ENCODE results near the gene XYLT1. TPM values are rescaled to one million over a fixed set of nuclear protein-coding genes. Genes with fewer than 3 reads are reported as not detected.

The XYLT1 gene
- total RNA-seq, 8 experiments from 2014 or later = 1.2 to 22.0 (median 6.3) TPM

GRCh38 chr16:17101646-17102045 lies 369.1 kb downstream of the XYLT1 start:
- ATAC-seq (replicated peaks in 6 of 8) = peak in 6 of 8 experiments; percentile 41 to 61 (median 48)
- H3K27ac ChIP-seq = no peak overlapping the region
- WGBS, 10 experiments = 0 to 100% (median 94%) methylated on average over 1 to 2 of the region's 2 CpGs; no CpG with 5 or more reads in 2 of the 10 experiments
- in situ Hi-C loops (cut with MboI; ENCODE audit: low pct_unique_long_range_greater_than_20kb in 2 of 9, low sequenced_read_pairs in 9 of 9, unreplicated experiment in 9 of 9) = no loop called here
- no peak overlapping the region for H3K4me3 ChIP-seq
- H3K4me1 ChIP-seq (replicated peaks in 1 of 2) = peaks cover 13 to 30% of the 10 kb centered on the region in 2 donors

GRCh38 chr16:17098685-17099084 lies 372.1 kb downstream of the XYLT1 start:
- in situ Hi-C loops (cut with MboI; ENCODE audit: low pct_unique_long_range_greater_than_20kb in 2 of 9, low sequenced_read_pairs in 9 of 9, unreplicated experiment in 9 of 9) = no loop called here
- ATAC-seq (replicated peaks in 6 of 8) = peak in 5 of 8 experiments; percentile 23 to 79 (median 41)
- 75 to 100% (median 82%) methylated on average over 1 to 6 of the region's 6 CpGs; no CpG with 5 or more reads in 2 of the 10 experiments for WGBS, 10 experiments
- no peak overlapping the region for H3K4me3 ChIP-seq
- peaks cover 0 to 8% of the 10 kb centered on the region in 2 donors for H3K4me1 ChIP-seq (replicated peaks in 1 of 2)
- no peak overlapping the region for H3K27ac ChIP-seq

DNA sequence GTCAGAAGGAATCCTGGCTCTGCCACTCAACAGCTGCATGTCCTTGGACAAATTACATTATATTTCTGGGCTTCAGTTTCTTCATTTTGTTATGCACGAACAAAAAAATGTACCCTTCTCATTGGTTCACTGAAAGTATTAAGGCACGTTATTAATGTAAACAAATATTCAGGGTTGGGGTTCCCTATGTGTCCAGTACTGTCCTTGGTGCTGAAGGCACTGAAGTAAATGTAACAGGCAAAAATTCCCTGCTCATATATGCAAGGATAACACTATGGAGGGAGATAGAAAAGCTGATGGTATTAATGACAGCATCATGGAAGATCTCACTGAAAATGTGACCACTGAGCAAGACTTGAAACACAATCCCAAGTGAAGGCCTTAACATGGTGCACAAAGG lies 386.6 kb downstream of the XYLT1 start:
- H3K4me3 ChIP-seq = no peak overlapping the region
- in situ Hi-C loops (cut with MboI; ENCODE audit: low pct_unique_long_range_greater_than_20kb in 2 of 9, low sequenced_read_pairs in 9 of 9, unreplicated experiment in 9 of 9) = no loop called here
- 0 to 60% (median 21%) methylated on average over 1 to 2 of the region's 2 CpGs for WGBS, 10 experiments
- H3K27ac ChIP-seq = peak overlapping the region in 1 of 2 donors; percentile 40
- peak in 1 of 8 experiments; percentile 4 for ATAC-seq (replicated peaks in 6 of 8)
- H3K4me1 ChIP-seq (replicated peaks in 1 of 2) = peaks cover 30 to 32% of the 10 kb centered on the region in 2 donors

DNA sequence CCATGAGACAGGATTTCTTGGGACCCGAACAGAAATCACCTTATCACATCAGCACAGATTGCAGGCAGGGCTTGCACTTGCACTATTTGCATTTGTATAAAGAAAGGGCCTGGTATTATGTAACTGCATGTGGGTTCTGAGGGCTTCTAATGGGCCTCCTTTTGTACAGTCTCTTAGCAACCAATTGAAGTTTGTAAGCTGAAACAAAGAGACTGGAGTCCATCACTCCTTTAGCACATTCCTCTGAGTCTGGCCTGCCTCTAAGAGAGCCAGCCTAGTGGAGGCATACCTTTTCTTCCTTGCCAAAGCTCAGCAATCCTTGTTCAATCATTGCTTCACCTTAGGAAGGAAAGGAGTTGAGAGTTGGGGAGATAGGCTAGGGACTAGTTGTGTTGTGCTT lies 387.1 kb downstream of the XYLT1 start:
- H3K4me3 ChIP-seq = no peak overlapping the region
- peaks cover 32% of the 10 kb centered on the region in 2 donors for H3K4me1 ChIP-seq (replicated peaks in 1 of 2)
- peak overlapping the region; percentile 15 to 40 for H3K27ac ChIP-seq
- in situ Hi-C loops (cut with MboI; ENCODE audit: low pct_unique_long_range_greater_than_20kb in 2 of 9, low sequenced_read_pairs in 9 of 9, unreplicated experiment in 9 of 9) = no loop called here
- ATAC-seq (replicated peaks in 6 of 8) = peak in 5 of 8 experiments; percentile 95 to 99 (median 97)
- WGBS, 10 experiments = 0% methylated on average over 1 of the region's 1 CpG; no CpG with 5 or more reads in 8 of the 10 experiments

- ATAC-seq (replicated peaks in 6 of 8) = peak in 3 of 8 experiments; percentile 22 to 96 (median 86)
- no peak overlapping the region for H3K4me3 ChIP-seq
- in situ Hi-C loops (cut with MboI; ENCODE audit: low pct_unique_long_range_greater_than_20kb in 2 of 9, low sequenced_read_pairs in 9 of 9, unreplicated experiment in 9 of 9) = no loop called here
- peaks cover 32% of the 10 kb centered on the region in 2 donors for H3K4me1 ChIP-seq (replicated peaks in 1 of 2)
- H3K27ac ChIP-seq = peak overlapping the region in 1 of 2 donors; percentile 32
- 20 to 87% (median 55%) methylated on average over 2 to 7 of the region's 7 CpGs; no CpG with 5 or more reads in 1 of the 10 experiments for WGBS, 10 experiments
Observed at GRCh38 chr16:17082095-17082882, 388.5 kb downstream of the XYLT1 start.

DNA sequence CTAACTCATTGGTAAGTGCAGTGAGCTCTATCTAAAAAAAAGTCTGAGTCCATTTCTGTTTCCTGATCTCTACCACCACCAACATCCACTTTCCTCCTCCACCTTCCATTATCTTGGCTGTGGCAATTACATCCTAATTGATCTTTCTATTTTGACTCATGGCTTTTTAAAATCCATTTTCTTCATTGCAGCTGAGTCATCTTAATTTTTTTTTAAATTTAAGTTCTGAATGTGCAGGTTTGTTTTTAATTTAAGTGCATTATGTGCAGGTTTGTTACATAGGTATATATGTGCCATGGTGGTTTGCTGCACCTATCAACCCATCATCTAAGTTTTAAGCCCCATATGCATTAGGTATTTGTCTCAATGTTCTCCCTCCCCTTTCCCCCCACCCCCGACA lies 390.7 kb downstream of the XYLT1 start:
- WGBS, 10 experiments = 100% methylated on average over 1 of the region's 1 CpG; no CpG with 5 or more reads in 9 of the 10 experiments
- in situ Hi-C loops (cut with MboI; ENCODE audit: low pct_unique_long_range_greater_than_20kb in 2 of 9, low sequenced_read_pairs in 9 of 9, unreplicated experiment in 9 of 9) = no loop called here
- ATAC-seq (replicated peaks in 6 of 8) = no peak
- peaks cover 30 to 36% of the 10 kb centered on the region in 2 donors for H3K4me1 ChIP-seq (replicated peaks in 1 of 2)
- no peak overlapping the region for H3K4me3 ChIP-seq
- H3K27ac ChIP-seq = no peak overlapping the region

- H3K4me1 ChIP-seq (replicated peaks in 1 of 2) = peaks cover 20 to 28% of the 10 kb centered on the region in 2 donors
- no peak overlapping the region for H3K4me3 ChIP-seq
- no peak for ATAC-seq (replicated peaks in 6 of 8)
- H3K27ac ChIP-seq = no peak overlapping the region
- in situ Hi-C loops (cut with MboI; ENCODE audit: low pct_unique_long_range_greater_than_20kb in 2 of 9, low sequenced_read_pairs in 9 of 9, unreplicated experiment in 9 of 9) = no loop called here
- 0 to 92% (median 61%) methylated on average over 1 to 3 of the region's 5 CpGs; no CpG with 5 or more reads in 3 of the 10 experiments for WGBS, 10 experiments
Observed at GRCh38 chr16:17078931-17079631, 391.7 kb downstream of the XYLT1 start.

- in situ Hi-C loops (cut with MboI; ENCODE audit: low pct_unique_long_range_greater_than_20kb in 2 of 9, low sequenced_read_pairs in 9 of 9, unreplicated experiment in 9 of 9) = no loop called here
- ATAC-seq (replicated peaks in 6 of 8) = no peak
- 17 to 100% (median 85%) methylated on average over 1 to 5 of the region's 5 CpGs for WGBS, 10 experiments
- no peak overlapping the region for H3K27ac ChIP-seq
- no peak overlapping the region for H3K4me3 ChIP-seq
- H3K4me1 ChIP-seq (replicated peaks in 1 of 2) = peaks cover 1 to 10% of the 10 kb centered on the region in 2 donors
Observed at GRCh38 chr16:17076818-17077498, 393.8 kb downstream of the XYLT1 start.

DNA sequence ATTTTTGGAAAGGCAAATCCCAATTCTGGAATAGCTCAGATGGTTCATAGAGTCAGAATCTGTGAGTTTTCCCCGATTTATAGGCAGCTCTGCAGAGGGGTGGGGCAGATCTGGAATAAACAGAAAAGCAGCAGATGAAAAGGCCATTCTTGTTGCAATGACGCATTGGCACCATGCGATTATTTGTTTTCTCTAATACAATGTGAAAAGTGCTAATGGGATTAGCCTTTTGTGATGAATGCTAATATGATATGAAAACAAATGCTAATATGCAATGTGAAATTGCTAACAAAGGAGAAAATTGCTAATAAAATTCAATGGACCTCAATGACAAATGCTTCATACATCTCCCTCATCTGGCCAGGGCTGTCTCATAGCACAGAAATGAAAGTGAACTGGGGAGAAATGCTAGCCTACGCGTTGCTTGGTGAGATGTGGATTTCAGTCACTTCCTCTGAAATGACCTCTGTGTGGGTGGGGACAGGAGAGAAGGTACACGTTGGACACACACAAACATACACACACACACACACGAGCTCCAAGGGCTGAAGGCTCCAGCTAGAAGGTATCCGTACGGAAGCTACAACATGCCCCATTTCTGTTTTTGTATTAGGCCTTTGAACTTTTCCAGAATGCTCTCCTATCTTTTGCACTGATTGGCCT lies 394.5 kb downstream of the XYLT1 start:
- WGBS, 10 experiments = 46 to 84% (median 73%) methylated on average over 2 to 9 of the region's 9 CpGs; no CpG with 5 or more reads in 1 of the 10 experiments
- in situ Hi-C loops (cut with MboI; ENCODE audit: low pct_unique_long_range_greater_than_20kb in 2 of 9, low sequenced_read_pairs in 9 of 9, unreplicated experiment in 9 of 9) = no loop called here
- Histone ChIP-seq H3K4me3 (no peak overlapping the region), H3K27ac (no peak overlapping the region), H3K4me1 (replicated peaks in 1 of 2) (peaks cover 0 to 7% of the 10 kb centered on the region in 2 donors)
- ATAC-seq (replicated peaks in 6 of 8) = peak in 2 of 8 experiments; percentile 61 to 63

- Histone ChIP-seq H3K4me3 (no peak overlapping the region), H3K27ac (no peak overlapping the region), H3K4me1 (replicated peaks in 1 of 2) (peaks cover 4 to 10% of the 10 kb centered on the region in 2 donors)
- WGBS, 10 experiments = 13 to 100% (median 83%) methylated on average over 1 to 2 of the region's 2 CpGs; no CpG with 5 or more reads in 2 of the 10 experiments
- in situ Hi-C loops (cut with MboI; ENCODE audit: low pct_unique_long_range_greater_than_20kb in 2 of 9, low sequenced_read_pairs in 9 of 9, unreplicated experiment in 9 of 9) = loop anchor here in 1 of 9 experiments (25.0 kb wide), 1 partner anchor 390 kb away; the partner anchor contains the start of gene XYLT1
- ATAC-seq (replicated peaks in 6 of 8) = peak in 1 of 8 experiments; percentile 10
Observed at GRCh38 chr16:17072104-17072503, 398.7 kb downstream of the XYLT1 start.

DNA sequence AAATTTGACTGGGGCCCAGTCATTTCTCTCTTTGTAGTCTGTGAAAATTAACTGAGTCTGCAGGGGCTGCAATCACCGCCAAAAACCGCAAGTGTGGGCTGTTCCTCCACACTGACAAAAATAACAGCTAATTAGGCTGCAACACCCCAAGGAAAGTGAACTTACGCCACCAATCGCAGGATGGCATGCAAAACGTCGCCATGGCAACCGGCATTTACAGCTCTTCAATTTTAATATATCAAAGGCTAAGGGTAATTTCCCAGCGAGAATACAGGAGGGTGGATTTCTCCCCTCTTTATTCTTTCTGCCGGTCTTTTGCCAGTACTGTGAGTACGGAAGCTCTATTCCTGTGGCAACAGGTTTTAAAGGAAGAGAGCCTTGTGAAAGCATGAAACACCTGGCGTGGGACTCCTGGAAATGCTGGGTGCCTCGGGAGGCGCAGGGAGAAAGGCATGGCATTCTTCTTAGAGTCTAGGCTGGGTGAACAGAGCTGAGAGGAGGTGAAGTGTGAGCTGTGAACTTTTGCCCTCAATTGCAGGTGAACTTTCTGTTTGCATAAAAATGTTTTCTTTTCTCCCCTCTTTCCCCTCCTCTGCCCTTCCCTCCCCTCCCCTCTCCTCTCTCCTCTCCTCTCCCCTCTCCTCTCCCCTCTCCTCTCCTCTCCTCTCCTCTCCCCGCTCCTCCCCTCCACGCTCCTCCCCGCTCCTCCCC lies 399.7 kb downstream of the XYLT1 start:
- Histone ChIP-seq H3K27ac (no peak overlapping the region), H3K4me1 (replicated peaks in 1 of 2) (peaks cover 2 to 10% of the 10 kb centered on the region in 2 donors), H3K4me3 (no peak overlapping the region)
- 0 to 36% (median 4%) methylated on average over 1 to 9 of the region's 16 CpGs; no CpG with 5 or more reads in 1 of the 10 experiments for WGBS, 10 experiments
- ATAC-seq (replicated peaks in 6 of 8) = peak in 7 of 8 experiments; percentile 48 to 77 (median 67)
- in situ Hi-C loops (cut with MboI; ENCODE audit: low pct_unique_long_range_greater_than_20kb in 2 of 9, low sequenced_read_pairs in 9 of 9, unreplicated experiment in 9 of 9) = loop anchor here in 1 of 9 experiments (25.0 kb wide), 1 partner anchor 391 kb away; the partner anchor contains the start of gene XYLT1

Data from motor neuron (in vitro differentiated cells).